Subcutaneous adipose tissue (tissue), 4 donors: ENCODE results near the gene SESN1. TPM values are rescaled to one million over a fixed set of nuclear protein-coding genes. Genes with fewer than 3 reads are reported as not detected.

Source experiments
- total RNA-seq, 4 donors: library from RNA; depleted of rRNA; stranded (reverse); fragments of >200 nt; gene quantifications; one replicate each; pipeline ENCODE4 v1.1.0, GENCODE V29; 2016
- TF ChIP-seq, protein P1 (sequence below): fragments of 450-650 bp; IDR thresholded peaks from one replicate; pipeline ENCODE4 v1.5.1; 2016; ENCODE audit warnings: low read depth, mild to moderate bottlenecking, control low read depth, antibody characterized with exemption, moderate library complexity

The SESN1 gene
- total RNA-seq, 4 donors from 2014 or later, result 67.8 to 208 (median 162) TPM

DNA sequence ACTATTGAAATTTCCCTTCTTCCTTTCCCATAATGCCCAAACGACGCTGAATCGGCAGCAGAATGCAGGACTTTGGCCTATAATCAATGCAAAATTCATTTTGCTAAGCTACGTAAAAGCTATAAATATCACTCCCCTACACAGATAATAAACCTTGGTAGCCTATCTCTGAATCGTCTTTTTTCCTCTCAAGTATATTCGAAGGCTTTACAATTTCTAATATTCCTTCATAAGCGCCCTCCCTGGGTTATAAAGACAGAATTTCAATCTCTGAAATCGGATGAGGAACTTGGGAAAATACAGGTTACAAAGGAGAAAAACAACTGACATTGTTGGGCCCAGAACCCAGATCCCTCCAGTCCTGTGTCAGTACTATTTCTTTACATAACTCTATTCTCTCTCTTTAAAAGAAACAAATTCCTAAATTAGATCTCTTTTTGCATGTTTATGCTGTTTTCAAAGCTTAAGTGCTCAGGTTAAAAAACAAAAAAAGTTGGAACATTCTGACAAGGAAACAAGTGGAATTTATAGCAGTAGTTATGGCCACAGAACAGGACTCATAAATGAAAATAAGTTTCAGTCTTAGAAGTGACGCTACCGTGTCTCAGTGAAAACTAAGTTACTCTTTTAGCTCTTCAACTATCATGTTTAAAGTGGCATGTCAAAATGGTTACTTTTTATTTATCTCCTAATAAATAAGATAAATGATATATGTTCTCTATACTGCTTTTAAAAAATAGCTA is 84.5 kb downstream of the SESN1 start:
- TF ChIP-seq, protein P1, sequence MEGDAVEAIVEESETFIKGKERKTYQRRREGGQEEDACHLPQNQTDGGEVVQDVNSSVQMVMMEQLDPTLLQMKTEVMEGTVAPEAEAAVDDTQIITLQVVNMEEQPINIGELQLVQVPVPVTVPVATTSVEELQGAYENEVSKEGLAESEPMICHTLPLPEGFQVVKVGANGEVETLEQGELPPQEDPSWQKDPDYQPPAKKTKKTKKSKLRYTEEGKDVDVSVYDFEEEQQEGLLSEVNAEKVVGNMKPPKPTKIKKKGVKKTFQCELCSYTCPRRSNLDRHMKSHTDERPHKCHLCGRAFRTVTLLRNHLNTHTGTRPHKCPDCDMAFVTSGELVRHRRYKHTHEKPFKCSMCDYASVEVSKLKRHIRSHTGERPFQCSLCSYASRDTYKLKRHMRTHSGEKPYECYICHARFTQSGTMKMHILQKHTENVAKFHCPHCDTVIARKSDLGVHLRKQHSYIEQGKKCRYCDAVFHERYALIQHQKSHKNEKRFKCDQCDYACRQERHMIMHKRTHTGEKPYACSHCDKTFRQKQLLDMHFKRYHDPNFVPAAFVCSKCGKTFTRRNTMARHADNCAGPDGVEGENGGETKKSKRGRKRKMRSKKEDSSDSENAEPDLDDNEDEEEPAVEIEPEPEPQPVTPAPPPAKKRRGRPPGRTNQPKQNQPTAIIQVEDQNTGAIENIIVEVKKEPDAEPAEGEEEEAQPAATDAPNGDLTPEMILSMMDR, result no peak

DNA sequence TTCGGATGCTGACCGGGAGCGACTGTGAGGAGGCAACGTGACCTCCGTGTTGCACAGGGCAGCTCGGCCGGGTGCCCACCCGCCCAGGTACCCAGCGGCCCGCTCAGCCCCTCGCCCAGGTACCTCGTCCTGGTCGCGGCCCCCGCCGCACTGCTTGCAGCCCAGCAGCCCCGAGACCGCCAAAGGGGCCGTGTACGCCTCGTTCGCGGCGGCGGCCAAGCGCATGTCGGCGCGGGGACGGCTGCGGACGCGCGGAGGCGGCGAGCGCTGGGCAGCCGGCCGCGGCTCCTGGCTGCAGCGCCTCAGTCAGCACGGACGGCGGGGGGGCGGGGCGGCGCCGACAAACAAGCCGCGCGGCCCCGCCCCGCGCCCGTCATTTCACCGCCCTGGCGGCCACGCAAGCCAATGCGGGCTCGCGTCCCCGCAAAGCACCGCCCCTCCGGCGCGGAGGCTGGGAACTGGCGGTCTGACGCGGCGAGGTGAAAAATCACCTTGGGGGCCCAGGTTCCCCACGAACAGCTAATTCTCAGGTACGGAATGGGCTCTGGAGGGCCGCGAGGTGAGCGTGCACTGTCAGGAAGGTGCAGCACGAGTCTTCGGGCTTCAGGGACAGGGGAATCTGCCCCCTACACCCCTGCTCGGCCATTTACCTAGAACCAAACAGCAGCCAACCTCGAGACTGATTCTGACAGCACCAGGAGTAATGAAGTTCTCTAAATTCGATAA is 85.2 kb downstream of the SESN1 start:
- TF ChIP-seq, protein P1, result no peak

DNA sequence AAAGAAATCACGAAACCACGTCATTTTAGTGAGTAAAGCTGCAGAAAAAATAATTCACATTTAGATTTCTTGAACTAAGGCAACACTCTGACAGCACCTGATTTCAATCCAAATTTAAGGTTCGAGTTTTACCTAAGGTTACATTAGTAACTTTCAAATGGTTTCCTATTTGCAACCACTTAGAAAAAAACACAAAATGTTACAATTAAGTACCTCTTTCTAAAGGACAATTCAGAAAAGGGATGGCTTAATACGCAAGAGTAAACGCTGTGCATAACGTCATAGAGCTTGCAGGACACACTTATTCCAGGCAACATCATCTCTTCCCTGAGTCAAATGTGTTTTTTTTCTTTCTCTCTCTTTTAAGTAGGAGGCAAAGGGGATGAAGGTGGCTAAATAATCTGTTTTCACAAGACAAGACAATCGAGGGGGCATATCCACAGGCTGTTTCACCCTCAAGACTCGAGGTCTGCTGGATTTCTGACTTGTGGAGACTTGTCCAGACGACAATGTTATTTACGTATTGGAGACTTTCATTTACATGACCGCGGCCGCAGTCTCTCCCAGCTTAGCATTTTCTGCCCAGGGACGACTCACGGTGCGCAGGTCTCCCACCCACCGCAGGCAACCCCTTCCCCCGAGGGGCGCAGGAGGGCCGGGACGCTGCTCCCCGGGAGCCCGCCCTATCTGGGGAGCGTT is 86.0 kb downstream of the SESN1 start:
- TF ChIP-seq, protein P1, result no peak

DNA sequence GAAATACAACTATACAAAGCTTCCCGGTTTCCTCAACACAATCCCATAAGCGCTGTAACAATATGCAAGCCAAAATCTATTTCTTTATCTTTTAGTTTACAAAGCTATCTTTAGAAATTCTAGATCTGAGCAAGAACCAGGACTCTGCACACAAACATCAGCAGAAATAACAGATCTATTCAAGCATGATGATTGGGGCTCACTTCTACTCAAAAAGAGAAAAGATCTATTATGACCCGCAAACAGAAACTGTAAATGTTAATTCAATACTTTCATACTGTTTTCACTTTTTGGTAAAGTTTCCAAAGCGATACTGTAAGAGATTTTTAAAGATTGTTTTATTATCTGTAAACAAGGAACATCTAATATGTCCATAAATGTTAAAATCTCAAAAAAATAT is 86.6 kb downstream of the SESN1 start:
- TF ChIP-seq, protein P1, result no peak

DNA sequence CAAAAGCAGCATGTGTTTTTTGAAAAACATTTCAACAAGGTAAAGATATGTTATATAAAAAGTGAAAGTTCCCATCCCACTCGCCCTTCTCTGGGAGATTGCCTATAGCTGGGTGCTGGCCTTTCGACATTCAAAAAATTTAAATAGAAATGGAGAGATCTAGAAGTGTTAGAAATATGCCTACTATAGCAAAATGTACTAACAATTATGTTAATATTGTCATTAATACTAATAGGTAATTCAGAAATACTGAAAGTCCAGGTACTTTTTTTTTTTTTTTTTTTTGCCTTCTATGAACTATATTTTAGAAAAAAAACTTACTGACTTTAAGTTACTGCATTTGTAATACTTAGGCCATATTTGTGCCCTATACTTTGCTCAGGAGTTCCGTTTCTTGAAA is 87.1 kb downstream of the SESN1 start:
- TF ChIP-seq, protein P1, result no peak

DNA sequence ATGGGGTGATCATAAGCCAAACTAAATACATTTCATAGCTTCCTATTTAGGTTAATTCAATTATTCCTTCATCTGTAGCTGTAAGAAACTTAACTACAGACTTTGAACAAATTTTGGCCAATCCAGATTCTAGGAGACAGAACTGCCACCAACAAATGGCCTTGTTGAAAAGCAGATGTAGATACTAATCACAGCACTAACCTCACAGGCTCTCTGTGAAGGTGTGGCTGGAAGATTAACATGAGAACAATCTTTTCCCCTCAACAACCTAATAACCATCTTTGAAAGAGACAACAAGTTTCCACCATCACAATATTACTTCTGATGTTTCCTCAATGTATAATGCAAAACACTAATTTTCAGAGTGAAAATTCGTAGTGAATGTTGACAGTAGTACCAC is 87.8 kb downstream of the SESN1 start:
- TF ChIP-seq, protein P1, result no peak

DNA sequence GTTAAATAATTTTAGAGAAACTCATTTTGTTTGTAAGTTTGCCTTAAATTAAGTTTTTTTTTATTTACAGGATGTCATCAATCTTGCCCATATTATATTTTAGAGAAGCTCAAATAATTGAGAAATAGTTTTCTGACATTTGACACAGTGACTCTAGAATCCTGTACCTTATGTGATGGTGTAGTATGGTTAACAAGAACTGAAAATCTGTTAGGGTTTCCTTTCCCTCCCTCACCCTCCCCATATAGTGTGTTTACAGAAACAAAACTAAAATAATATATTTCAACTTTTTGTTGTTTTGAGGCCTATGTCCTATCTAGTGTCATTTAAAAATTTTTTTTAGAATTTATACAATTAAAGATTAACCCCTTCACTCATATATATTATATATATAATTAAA is 91.8 kb downstream of the SESN1 start:
- TF ChIP-seq, protein P1, result no peak
